NCI-H1417 (cell line): ENCODE results near the gene DCLRE1A.
"Not testable (repeated sequence)": the region's sequence is repeated elsewhere in the genome, so short reads cannot be mapped to it uniquely, and the experiment has no call there.

Experiments
- DNase-seq, 3 experiments: peaks; one replicate each; lab custom pipeline; 2025; lab: John Stamatoyannopoulos, UW

DCLRE1A gene

GRCh38 chr10:113857210-113857609, 3.3 kb upstream of the DCLRE1A start:
- DNase-seq = no peak

DNA sequence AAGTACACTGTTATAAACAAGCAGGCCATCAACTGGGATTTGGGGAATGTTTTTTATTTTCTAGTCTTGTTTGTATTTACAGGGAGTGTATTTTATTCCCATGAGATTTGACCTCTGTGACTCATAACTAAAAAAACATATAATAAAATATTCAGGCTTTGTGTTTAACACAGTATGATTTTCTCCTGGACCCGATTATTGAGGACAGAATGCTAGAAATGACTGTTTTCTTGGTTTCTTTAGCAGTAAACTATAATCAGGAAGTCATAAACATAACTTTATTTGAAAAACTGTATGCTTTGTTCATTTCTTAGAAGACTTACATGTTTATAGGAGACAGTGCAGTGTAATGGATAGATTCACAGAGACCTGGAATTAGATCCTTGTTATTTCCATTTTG, 2.7 kb upstream of the DCLRE1A start:
- DNase-seq = no peak

GRCh38 chr10:113854761-113855588, 1.1 kb upstream of the DCLRE1A start:
- DNase-seq = peak; percentile 48 to 83 (median 75)

DNA sequence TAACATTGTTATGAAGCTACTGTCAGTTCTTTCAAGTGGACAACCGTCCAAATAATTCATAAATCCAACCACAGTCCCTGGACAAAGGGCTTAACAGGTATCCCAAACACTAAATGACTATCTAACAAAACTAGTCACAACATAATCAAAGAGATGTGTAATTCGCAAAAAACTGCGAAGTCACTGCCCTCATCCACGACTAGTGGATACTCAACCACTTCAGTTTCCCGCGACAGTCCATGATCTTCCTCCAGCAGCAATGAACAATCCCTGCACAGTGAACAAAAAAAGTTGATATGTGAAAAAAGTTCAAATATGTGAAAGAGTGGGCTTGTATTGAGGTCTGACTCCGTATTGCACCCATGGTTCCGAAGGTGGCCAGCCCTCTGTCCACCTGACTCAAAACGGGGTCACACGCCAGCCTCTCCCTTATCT, 287 bp downstream of the DCLRE1A start:
- DNase-seq = no peak

GRCh38 chr10:113849946-113850345, 3.9 kb downstream of the DCLRE1A start:
- DNase-seq = no peak

DNA sequence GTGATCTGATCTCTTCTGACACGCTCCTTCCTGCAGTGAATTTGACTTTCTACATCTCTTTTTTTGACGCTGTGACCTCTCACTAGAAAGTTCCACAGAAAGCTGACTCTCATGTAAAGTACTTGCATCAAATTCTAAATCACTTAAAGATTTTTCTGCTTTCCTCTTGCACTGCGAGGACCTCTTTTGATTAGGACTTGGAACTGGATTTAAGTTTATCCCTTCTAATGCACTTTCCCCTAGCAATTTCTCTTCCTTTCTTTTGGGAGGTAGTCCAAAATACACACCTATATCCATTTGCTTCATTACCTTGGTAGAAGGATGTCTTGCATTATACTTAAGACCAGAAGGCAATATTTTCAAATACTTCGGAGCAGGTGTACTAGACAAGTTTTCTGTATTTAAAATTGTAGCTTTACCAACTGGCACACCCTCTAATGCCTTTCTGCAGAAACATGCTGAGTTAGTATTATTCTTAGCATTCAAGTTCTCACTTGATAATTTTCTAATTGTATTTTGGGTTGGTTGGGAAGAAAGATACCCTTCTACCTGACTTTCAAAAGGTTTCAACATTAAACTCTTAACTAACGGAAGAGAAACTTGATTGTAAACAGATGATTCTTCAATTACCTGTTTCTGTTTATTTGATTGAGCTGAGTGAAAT, 4.6 kb downstream of the DCLRE1A start:
- DNase-seq = no peak

GRCh38 chr10:113846036-113846435, 7.8 kb downstream of the DCLRE1A start:
- no peak for DNase-seq

GRCh38 chr10:113843972-113844485, 9.9 kb downstream of the DCLRE1A start:
- no peak for DNase-seq

- DNase-seq = no peak
Measured at GRCh38 chr10:113842171-113842570, 11.7 kb downstream of the DCLRE1A start.

DNA sequence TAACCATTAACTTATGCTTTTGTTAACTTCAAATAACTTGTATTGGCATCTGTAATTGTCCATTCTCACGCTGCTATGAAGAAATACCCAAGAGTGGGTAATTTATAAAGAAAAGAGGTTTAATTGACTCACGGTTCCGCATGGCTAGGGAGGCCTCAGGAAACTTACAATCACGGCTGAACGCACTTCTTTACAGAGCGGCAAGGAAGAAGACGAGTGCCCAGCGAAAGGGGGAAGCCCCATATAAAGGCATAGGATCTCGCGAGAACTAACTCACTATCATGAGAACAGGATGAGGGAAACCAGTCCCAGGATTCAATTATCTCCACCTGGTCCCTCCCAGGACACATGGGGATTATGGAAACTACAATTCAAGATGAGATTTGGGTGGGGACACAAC, 25.3 kb downstream of the DCLRE1A start:
- not testable (repeated sequence) for DNase-seq

DNA sequence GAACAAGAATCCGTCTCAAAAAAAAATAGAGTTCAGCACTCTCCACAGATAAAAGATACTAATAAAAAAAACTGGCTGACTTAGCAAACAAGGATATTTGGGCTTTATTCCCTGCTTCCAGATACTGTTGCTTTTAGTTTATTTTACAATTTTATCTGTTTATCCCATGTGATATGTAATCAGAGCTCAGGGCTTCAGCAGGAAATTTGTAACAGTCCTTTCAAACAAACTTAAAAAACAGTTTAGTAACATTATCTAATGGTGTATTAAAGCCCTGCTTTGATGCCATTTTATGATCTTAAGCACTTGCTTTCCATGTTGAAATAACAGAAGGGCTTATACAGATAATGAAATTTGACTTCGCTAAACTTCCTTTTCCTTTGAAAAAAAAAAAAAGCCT, 28.1 kb downstream of the DCLRE1A start:
- DNase-seq = no peak

- DNase-seq = no peak
Measured at GRCh38 chr10:113823389-113823788, 30.5 kb downstream of the DCLRE1A start.

- no peak for DNase-seq
Measured at GRCh38 chr10:113822174-113822573, 31.7 kb downstream of the DCLRE1A start.

GRCh38 chr10:113821306-113821705, 32.6 kb downstream of the DCLRE1A start:
- not testable (repeated sequence) for DNase-seq

DNA sequence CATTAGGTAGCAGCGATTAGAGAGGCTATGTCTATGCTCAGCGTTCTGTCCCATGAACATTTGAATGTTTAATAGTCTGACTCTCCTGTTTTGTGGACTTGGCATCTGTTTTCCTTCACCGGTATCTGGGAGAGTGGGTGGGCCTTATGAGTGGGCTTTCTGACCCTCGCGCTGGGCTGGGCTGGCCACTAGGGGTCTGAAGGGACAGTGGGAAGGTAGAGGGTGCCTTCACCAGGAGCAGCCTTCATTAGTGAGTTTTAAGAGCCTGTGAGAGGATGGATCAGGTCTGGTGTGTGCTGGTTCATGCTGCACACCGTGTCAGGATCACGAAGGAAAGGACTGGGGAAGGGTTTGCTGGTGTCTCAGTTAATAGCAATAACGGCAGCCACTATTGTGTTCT, 33.4 kb downstream of the DCLRE1A start:
- DNase-seq = no peak

- no peak for DNase-seq
Measured at GRCh38 chr10:113819989-113820388, 33.9 kb downstream of the DCLRE1A start.

GRCh38 chr10:113814700-113815099, 39.2 kb downstream of the DCLRE1A start:
- DNase-seq = not testable (repeated sequence)

GRCh38 chr10:113808168-113808567, 45.7 kb downstream of the DCLRE1A start:
- no peak for DNase-seq

- DNase-seq = no peak
Measured at GRCh38 chr10:113806503-113806902, 47.4 kb downstream of the DCLRE1A start.

- no peak for DNase-seq
Measured at GRCh38 chr10:113802997-113803396, 50.9 kb downstream of the DCLRE1A start.

- DNase-seq = no peak
Measured at GRCh38 chr10:113801569-113801968, 52.3 kb downstream of the DCLRE1A start.

DNA sequence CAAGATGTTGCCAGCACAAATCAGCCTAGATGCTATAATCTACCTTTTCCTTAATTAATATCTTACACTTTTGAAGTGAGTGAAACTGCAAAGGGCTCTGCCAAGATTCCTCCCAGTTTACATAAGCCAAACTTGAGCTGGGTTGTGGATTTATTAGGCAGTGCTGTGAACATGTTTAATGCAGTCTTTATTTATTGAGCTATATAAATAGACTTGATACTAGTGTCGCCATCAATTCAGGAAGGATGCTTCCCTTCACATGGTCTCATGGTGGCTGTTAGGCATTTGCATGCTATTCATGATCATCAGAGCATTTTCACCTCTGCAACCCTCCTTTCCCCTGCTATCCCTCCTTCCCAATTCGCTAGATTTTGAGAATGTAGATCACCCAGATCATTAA, 62.2 kb downstream of the DCLRE1A start:
- DNase-seq = no peak

DNA sequence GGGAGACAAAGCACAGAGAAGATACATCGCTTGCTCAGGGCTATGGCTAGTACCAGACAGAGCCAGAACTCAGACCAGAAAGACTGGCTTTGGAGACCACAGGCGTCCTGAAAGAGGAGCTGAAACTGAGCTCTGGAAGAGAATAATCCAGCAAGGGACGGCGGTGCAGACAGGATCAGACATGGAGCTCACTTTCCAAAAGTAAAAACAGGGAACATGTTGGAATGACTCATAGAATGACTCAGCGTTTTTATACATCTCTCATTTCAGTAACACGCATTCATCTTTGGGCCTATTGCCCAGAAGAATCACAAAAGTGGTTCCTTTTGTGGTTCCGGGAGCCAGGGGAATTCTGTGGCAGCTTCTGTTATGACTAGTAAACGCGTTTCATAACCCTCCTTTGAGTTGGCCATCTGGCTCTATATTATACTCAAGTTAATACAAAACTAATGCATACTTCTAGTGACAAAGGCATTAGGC, 65.2 kb downstream of the DCLRE1A start:
- DNase-seq = no peak
